Neural progenitor cell (in vitro differentiated cells): Measurements from ENCODE around the gene SPTLC1. TPM values are rescaled to one million over a fixed set of nuclear protein-coding genes. Genes with fewer than 3 reads are reported as not detected.

Experiments used
- DNase-seq: peaks from one replicate; pipeline ENCODE4 v3.0.0-alpha.2; 2016; ENCODE audit warnings: low spot score
- H2AFZ ChIP-seq: fragments of 200-600 bp; sonication (generic); replicated peaks from 2 replicates; pipeline ENCODE4 v1.6.1; 2016; ENCODE audit warnings: antibody characterized with exemption
- H3F3A ChIP-seq: fragments of 200-600 bp; sonication (generic); 2 replicates; pipeline ENCODE4 v1.6.1; 2016; ENCODE audit warnings: antibody characterized with exemption, low read depth
- H3K27ac ChIP-seq: fragments of 200-600 bp; sonication (generic); 2 replicates; pipeline ENCODE4 v1.5.1; 2016; ENCODE audit warnings: mild to moderate bottlenecking
- H3K27me3 ChIP-seq: fragments of 200-600 bp; sonication (generic); 2 replicates; pipeline ENCODE4 v1.6.1; 2016; ENCODE audit warnings: mild to moderate bottlenecking, moderate library complexity
- H3K36me3 ChIP-seq: fragments of 200-600 bp; sonication (generic); 2 replicates; pipeline ENCODE4 v1.5.1; 2016
- H3K4me1 ChIP-seq: fragments of 200-600 bp; sonication (generic); 2 replicates; pipeline ENCODE4 v1.6.1; 2016; ENCODE audit warnings: mixed run types
- H3K4me2 ChIP-seq: fragments of 200-600 bp; sonication (generic); 2 replicates; pipeline ENCODE4 v1.6.1; 2016
- H3K4me3 ChIP-seq: fragments of 200-600 bp; sonication (generic); 2 replicates; pipeline ENCODE4 v1.5.1; 2016
- H3K79me2 ChIP-seq: fragments of 200-600 bp; sonication (generic); 2 replicates; pipeline ENCODE4 v1.6.1; 2016; ENCODE audit warnings: low read depth
- H3K9ac ChIP-seq: fragments of 200-600 bp; sonication (generic); 2 replicates; pipeline ENCODE4 v1.6.1; 2016
- H3K9me3 ChIP-seq: fragments of 200-600 bp; sonication (generic); 2 replicates; pipeline ENCODE4 v1.5.1; 2016; ENCODE audit warnings: low read depth
- H4K20me1 ChIP-seq: fragments of 200-600 bp; sonication (generic); 2 replicates; pipeline ENCODE4 v1.6.1; 2016; ENCODE audit warnings: low read depth
- H3K27ac Mint-ChIP-seq: 3 replicates; pipeline ENCODE4 v1.8.0; 2021; ENCODE audit warnings: mixed read lengths
- H3K27me3 Mint-ChIP-seq: 2 replicates; pipeline ENCODE4 v1.8.0; 2022; ENCODE audit warnings: low read depth, mild to moderate bottlenecking, inconsistent platforms, moderate library complexity, mixed read lengths; ENCODE audit not compliant: insufficient read depth
- H3K36me3 Mint-ChIP-seq: 3 replicates; pipeline ENCODE4 v1.8.0; 2021; ENCODE audit warnings: mixed read lengths
- H3K4me1 Mint-ChIP-seq: 3 replicates; pipeline ENCODE4 v1.8.0; 2021; ENCODE audit warnings: mixed read lengths
- H3K4me3 Mint-ChIP-seq: 3 replicates; pipeline ENCODE4 v1.8.0; 2021; ENCODE audit warnings: mild to moderate bottlenecking, moderate library complexity, mixed read lengths
- H3K9me3 Mint-ChIP-seq: 3 replicates; pipeline ENCODE4 v1.8.0; 2020; ENCODE audit warnings: mixed read lengths
- CTCF ChIP-seq: fragments of 200-600 bp; sonication (generic); IDR thresholded peaks from 2 replicates; pipeline ENCODE4 v1.5.1; 2017; ENCODE audit warnings: antibody characterized with exemption, mild to moderate bottlenecking
- EZH2 ChIP-seq: fragments of 200-600 bp; sonication (generic); IDR thresholded peaks from 2 replicates; pipeline ENCODE4 v1.6.1; 2017; ENCODE audit warnings: antibody characterized with exemption, mild to moderate bottlenecking, moderate library complexity
- EZH2phosphoT487 ChIP-seq: fragments of 200-600 bp; sonication (generic); IDR thresholded peaks from 2 replicates; pipeline ENCODE4 v1.6.1; 2017; ENCODE audit warnings: antibody characterized with exemption
- total RNA-seq: library from RNA; depleted of rRNA; stranded (reverse); fragments of >200 nt; gene quantifications from 2 replicates; pipeline ENCODE4 v1.2.3, GENCODE V29; 2015; ENCODE audit warnings: low replicate concordance

The SPTLC1 gene
- total RNA-seq, 1 donor from 2014 or later: 119 TPM

GRCh38 chr9:92100237-92100911 lies 14.8 kb downstream of the SPTLC1 start:
- Histone ChIP-seq H3K79me2 (peaks cover 35% of the 10 kb centered on the region), H3K9ac (no peak overlapping the region), H3K9me3 (no peaks in the 10 kb centered on the region), H3K4me2 (no peak overlapping the region), H3K27me3 (no peaks in the 10 kb centered on the region), H3F3A (no peaks in the 10 kb centered on the region), H3K4me3 (no peak overlapping the region), H3K36me3 (no peaks in the 10 kb centered on the region), H3K4me1 (no peaks in the 10 kb centered on the region), H4K20me1 (no peaks in the 10 kb centered on the region), H2AFZ (no peak overlapping the region), H3K27ac (no peak overlapping the region)
- H3K4me1 Mint-ChIP-seq: no peaks in the 10 kb centered on the region
- H3K36me3 Mint-ChIP-seq: peaks cover 31% of the 10 kb centered on the region
- no peak for TF ChIP-seq CTCF
- peaks cover 2% of the 10 kb centered on the region for H3K9me3 Mint-ChIP-seq
- H3K27ac Mint-ChIP-seq: no peak overlapping the region
- no peaks in the 10 kb centered on the region for H3K27me3 Mint-ChIP-seq
- DNase-seq: no peak
- H3K4me3 Mint-ChIP-seq: no peak overlapping the region

GRCh38 chr9:92098638-92099037 lies 16.6 kb downstream of the SPTLC1 start:
- no peak overlapping the region for H2AFZ ChIP-seq

GRCh38 chr9:92097997-92098482 lies 17.2 kb downstream of the SPTLC1 start:
- H3K36me3 ChIP-seq: no peaks in the 10 kb centered on the region
- H3K4me3 Mint-ChIP-seq: no peak overlapping the region
- H3K4me1 Mint-ChIP-seq: no peaks in the 10 kb centered on the region
- H3K36me3 Mint-ChIP-seq: peaks cover 25% of the 10 kb centered on the region
- TF ChIP-seq EZH2: no peak
- no peak for TF ChIP-seq EZH2phosphoT487
- no peak for TF ChIP-seq CTCF
- H3K9me3 Mint-ChIP-seq: peaks cover 2% of the 10 kb centered on the region
- no peak overlapping the region for H2AFZ ChIP-seq
- no peaks in the 10 kb centered on the region for H3K4me1 ChIP-seq
- H3K27me3 Mint-ChIP-seq: no peaks in the 10 kb centered on the region
- no peak overlapping the region for H3K4me2 ChIP-seq
- no peak overlapping the region for H3K9ac ChIP-seq
- no peak for DNase-seq
- peaks cover 3% of the 10 kb centered on the region for H3F3A ChIP-seq
- H3K9me3 ChIP-seq: no peaks in the 10 kb centered on the region
- no peak overlapping the region for H3K4me3 ChIP-seq
- peaks cover 48% of the 10 kb centered on the region for H3K79me2 ChIP-seq
- no peak overlapping the region for H3K27ac ChIP-seq
- H3K27me3 ChIP-seq: no peaks in the 10 kb centered on the region
- no peak overlapping the region for H3K27ac Mint-ChIP-seq
- peaks cover 7% of the 10 kb centered on the region for H4K20me1 ChIP-seq

More at GRCh38 chr9:92098638-92099037, 16.6 kb downstream of the SPTLC1 start:
- H3K9ac ChIP-seq: no peak overlapping the region
- H3K4me3 Mint-ChIP-seq: no peak overlapping the region
- no peak overlapping the region for H3K27ac Mint-ChIP-seq
- H3K27me3 Mint-ChIP-seq: no peaks in the 10 kb centered on the region
- H3K4me1 ChIP-seq: no peaks in the 10 kb centered on the region
- peaks cover 47% of the 10 kb centered on the region for H3K79me2 ChIP-seq
- no peak for TF ChIP-seq EZH2phosphoT487
- TF ChIP-seq EZH2: no peak
- TF ChIP-seq CTCF: no peak
- H3K9me3 ChIP-seq: no peaks in the 10 kb centered on the region
- H3K36me3 ChIP-seq: no peaks in the 10 kb centered on the region
- no peak overlapping the region for H3K4me2 ChIP-seq
- H3F3A ChIP-seq: peaks cover 3% of the 10 kb centered on the region
- peaks cover 7% of the 10 kb centered on the region for H4K20me1 ChIP-seq
- no peak for DNase-seq
- H3K36me3 Mint-ChIP-seq: peaks cover 29% of the 10 kb centered on the region
- no peaks in the 10 kb centered on the region for H3K27me3 ChIP-seq
- peaks cover 2% of the 10 kb centered on the region for H3K9me3 Mint-ChIP-seq
- no peak overlapping the region for H3K27ac ChIP-seq
- no peaks in the 10 kb centered on the region for H3K4me1 Mint-ChIP-seq
- H3K4me3 ChIP-seq: no peak overlapping the region
